Hippocampal formation (tissue), 2 donors: ENCODE measurements around the gene RASA3.

ENCODE experiments used
- DNase-seq, 2 donors: peaks; one replicate each; lab custom pipeline; 2025; lab: John Stamatoyannopoulos, UW

RASA3 gene

GRCh38 chr13:113969311-113969972 is 163.0 kb downstream of the RASA3 start:
- no peak for DNase-seq

- no peak for DNase-seq
These were observed 163.7 kb downstream of the RASA3 start for GRCh38 chr13:113968463-113969310.

- no peak for DNase-seq
These were observed 164.5 kb downstream of the RASA3 start for GRCh38 chr13:113967729-113968462.

GRCh38 chr13:113967206-113967720 is 165.2 kb downstream of the RASA3 start:
- no peak for DNase-seq

- DNase-seq, result no peak
These were observed 166.2 kb downstream of the RASA3 start for GRCh38 chr13:113965968-113966884.

GRCh38 chr13:113965383-113965874 is 167.0 kb downstream of the RASA3 start:
- no peak for DNase-seq

- no peak for DNase-seq
These were observed 168.0 kb downstream of the RASA3 start for GRCh38 chr13:113964251-113964995.

GRCh38 chr13:113963376-113963775 is 169.0 kb downstream of the RASA3 start:
- DNase-seq, result no peak

GRCh38 chr13:113962975-113963374 is 169.4 kb downstream of the RASA3 start:
- DNase-seq, result no peak

GRCh38 chr13:113962386-113962785 is 170.0 kb downstream of the RASA3 start:
- no peak for DNase-seq

GRCh38 chr13:113960276-113960948 is 172.0 kb downstream of the RASA3 start:
- no peak for DNase-seq

- DNase-seq, result no peak
These were observed 173.2 kb downstream of the RASA3 start for GRCh38 chr13:113959198-113959597.

- no peak for DNase-seq
These were observed 174.1 kb downstream of the RASA3 start for GRCh38 chr13:113958373-113958772.

- no peak for DNase-seq
These were observed 175.9 kb downstream of the RASA3 start for GRCh38 chr13:113956571-113956970.

- DNase-seq, result no peak
These were observed 176.7 kb downstream of the RASA3 start for GRCh38 chr13:113955691-113956090.

- no peak for DNase-seq
These were observed 177.2 kb downstream of the RASA3 start for GRCh38 chr13:113955235-113955634.

GRCh38 chr13:113954046-113954835 is 178.2 kb downstream of the RASA3 start:
- no peak for DNase-seq

GRCh38 chr13:113953561-113953960 is 178.9 kb downstream of the RASA3 start:
- no peak for DNase-seq

- no peak for DNase-seq
These were observed 179.4 kb downstream of the RASA3 start for GRCh38 chr13:113952983-113953520.
